DND-41 (cell line): Measurements from ENCODE around the gene CCNJL.

Source experiments
- EZH2 ChIP-seq: IDR thresholded peaks from 3 replicates; pipeline ENCODE4 v1.6.1; 2012; ENCODE audit warnings: borderline replicate concordance, low read depth, mild to moderate bottlenecking, moderate library complexity, low read length, inconsistent platforms; ENCODE audit not compliant: severe bottlenecking
- TF ChIP-seq, protein P1 (sequence below): IDR thresholded peaks from 2 replicates; pipeline ENCODE4 v1.5.1; 2012; ENCODE audit warnings: borderline replicate concordance, low read length, moderate library complexity, mild to moderate bottlenecking; ENCODE audit not compliant: poor library complexity, severe bottlenecking; ENCODE audit errors: extremely low read depth

DNA sequence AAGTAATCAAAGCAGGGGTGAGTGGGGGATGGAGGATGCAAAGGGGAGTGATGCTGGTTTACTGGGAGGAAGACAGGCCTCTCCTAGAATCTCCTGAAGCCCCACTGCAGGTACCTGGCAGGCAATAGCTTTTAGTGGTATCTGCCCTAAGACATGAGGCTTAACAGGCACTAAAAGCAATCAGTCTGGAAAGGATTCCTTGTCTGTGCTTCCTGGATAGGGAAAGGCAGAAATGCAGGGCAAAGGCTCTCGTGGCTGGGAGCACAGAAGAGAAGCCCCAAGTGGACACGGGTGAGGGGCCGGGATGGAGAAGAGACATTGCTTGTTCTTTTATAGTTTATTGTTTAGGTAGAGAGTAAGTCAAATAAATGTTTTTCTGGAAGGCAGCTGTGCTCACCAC is 40.1 kb downstream of the CCNJL start:
- TF ChIP-seq, protein P1, sequence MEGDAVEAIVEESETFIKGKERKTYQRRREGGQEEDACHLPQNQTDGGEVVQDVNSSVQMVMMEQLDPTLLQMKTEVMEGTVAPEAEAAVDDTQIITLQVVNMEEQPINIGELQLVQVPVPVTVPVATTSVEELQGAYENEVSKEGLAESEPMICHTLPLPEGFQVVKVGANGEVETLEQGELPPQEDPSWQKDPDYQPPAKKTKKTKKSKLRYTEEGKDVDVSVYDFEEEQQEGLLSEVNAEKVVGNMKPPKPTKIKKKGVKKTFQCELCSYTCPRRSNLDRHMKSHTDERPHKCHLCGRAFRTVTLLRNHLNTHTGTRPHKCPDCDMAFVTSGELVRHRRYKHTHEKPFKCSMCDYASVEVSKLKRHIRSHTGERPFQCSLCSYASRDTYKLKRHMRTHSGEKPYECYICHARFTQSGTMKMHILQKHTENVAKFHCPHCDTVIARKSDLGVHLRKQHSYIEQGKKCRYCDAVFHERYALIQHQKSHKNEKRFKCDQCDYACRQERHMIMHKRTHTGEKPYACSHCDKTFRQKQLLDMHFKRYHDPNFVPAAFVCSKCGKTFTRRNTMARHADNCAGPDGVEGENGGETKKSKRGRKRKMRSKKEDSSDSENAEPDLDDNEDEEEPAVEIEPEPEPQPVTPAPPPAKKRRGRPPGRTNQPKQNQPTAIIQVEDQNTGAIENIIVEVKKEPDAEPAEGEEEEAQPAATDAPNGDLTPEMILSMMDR: no peak
- no peak for TF ChIP-seq EZH2
